HepG2 (cell line): ENCODE measurements around the gene MIF4GD. TPM values are rescaled to one million over a fixed set of nuclear protein-coding genes. Genes with fewer than 3 reads are reported as not detected.

Source experiments
- ATAC-seq: fragments of 200-7000 bp; cut with Tn5 transposase; 3 replicates; pipeline ENCODE4 v1.9.1; 2020; ENCODE audit warnings: mild to moderate bottlenecking, moderate library complexity
- BruUV-seq: library from RNA; stranded (reverse); fragments of 400-500 nt; replicated peaks from 2 replicates; lab custom pipeline; 2021; lab: Mats Ljungman, UMichigan
- CTCF ChIA-PET: fragments of 300-600 bp; formaldehyde crosslinking; extraction: SDS; loops from one replicate; lab custom pipeline; 2021; ENCODE audit warnings: low total read pairs, inconsistent platforms, low intra/inter-chr PET ratio; lab: Yijun Ruan, JAX
- POLR2A ChIA-PET: fragments of 350-600 bp; sonication (Branson Sonifier 250); formaldehyde crosslinking; loops from one replicate; lab custom pipeline; 2020; ENCODE audit warnings: antibody characterized with exemption, inconsistent platforms; lab: Yijun Ruan, JAX
- DNase-seq: peaks from one replicate; pipeline ENCODE4 v3.0.0-alpha.2; 2015; ENCODE audit warnings: low spot score
- FAIRE-seq: peaks from 3 replicates; lab custom pipeline; 2011; peaks lifted over from hg19 to GRCh38; lab: Jason Lieb, UNC
- H2AFZ ChIP-seq: one replicate; pipeline ENCODE4 v1.6.1; 2011; ENCODE audit warnings: low read length, inconsistent platforms
- H3K27ac ChIP-seq: fragments of 300-600 bp; 3 replicates; pipeline ENCODE4 v1.8.0; 2011; ENCODE audit warnings: mixed run types, mild to moderate bottlenecking, mixed read lengths, low read length, inconsistent platforms; ENCODE audit not compliant: insufficient read depth; ENCODE audit errors: extremely low read length
- H3K27me3 ChIP-seq, 2 experiments: fragments of 200-600 bp in 1 of 2; 2 replicates in 1 of 2; 3 replicates in 1 of 2; pipeline versions ENCODE4 v1.6.0 to v1.8.0; 2011; ENCODE audit warnings: low read length in 2 of 2, mild to moderate bottlenecking in 2 of 2, moderate library complexity in 2 of 2, inconsistent platforms in 1 of 2; ENCODE audit not compliant: insufficient read depth in 2 of 2, control insufficient read depth in 1 of 2
- H3K36me3 ChIP-seq, 2 experiments: fragments of 200-600 bp in 1 of 2; replicated peaks in 1 of 2; 2 replicates in 1 of 2; 3 replicates in 1 of 2; pipeline versions ENCODE4 v1.5.1 to v1.8.0; 2011; ENCODE audit warnings: low read length in 2 of 2, inconsistent platforms in 1 of 2; ENCODE audit not compliant: insufficient read depth in 2 of 2, control insufficient read depth in 1 of 2
- H3K4me1 ChIP-seq: 2 replicates; pipeline ENCODE4 v1.5.1; 2012; ENCODE audit warnings: low read length, inconsistent platforms; ENCODE audit not compliant: insufficient read depth
- H3K4me2 ChIP-seq: 2 replicates; pipeline ENCODE4 v1.6.0; 2011; ENCODE audit warnings: low read depth, low read length, inconsistent platforms
- H3K4me3 ChIP-seq, 3 experiments: fragments of 200-600 bp in 1 of 3; sonication (generic), shearing (Covaris generic) in 1 of 3; replicated peaks in 1 of 3; 2 replicates each; pipeline ENCODE4 v1.5.1; 2011 to 2016; ENCODE audit warnings: low read length in 3 of 3, inconsistent platforms in 2 of 3, low read depth in 2 of 3, mild to moderate bottlenecking in 2 of 3, control low read depth in 1 of 3, mixed read lengths in 1 of 3; ENCODE audit not compliant: insufficient read depth in 1 of 3
- H3K79me2 ChIP-seq: one replicate; pipeline ENCODE4 v1.6.1; 2011; ENCODE audit warnings: low read length, inconsistent platforms; ENCODE audit not compliant: insufficient read depth
- H3K9ac ChIP-seq: 2 replicates; pipeline ENCODE4 v1.6.0; 2011; ENCODE audit warnings: mild to moderate bottlenecking, low read depth, low read length, inconsistent platforms; ENCODE audit not compliant: insufficient read depth
- H3K9me3 ChIP-seq: 2 replicates; pipeline ENCODE4 v1.5.1; 2012; ENCODE audit warnings: mild to moderate bottlenecking, low read length
- H4K20me1 ChIP-seq: 2 replicates; pipeline ENCODE4 v1.6.0; 2011; ENCODE audit warnings: inconsistent platforms, mild to moderate bottlenecking, low read length, moderate library complexity; ENCODE audit not compliant: insufficient read depth
- CREB1 ChIP-seq, 2 experiments: fragments of 450-650 bp in 1 of 2; IDR thresholded peaks; 2 replicates each; pipeline ENCODE4 v1.6.1; 2016 to 2017; ENCODE audit warnings: control low read depth in 1 of 2, mild to moderate bottlenecking in 1 of 2, missing compliant biosample characterization in 1 of 2, missing genetic modification characterization in 1 of 2
- DZIP1 ChIP-seq: sonication (generic); formaldehyde crosslinking; IDR thresholded peaks from 2 replicates; pipeline ENCODE4 v1.5.0; 2020; ENCODE audit warnings: mild to moderate bottlenecking, missing genetic modification reagents
- GFI1 ChIP-seq: sonication (generic); formaldehyde crosslinking; IDR thresholded peaks from 2 replicates; pipeline ENCODE4 v1.5.0; 2020; ENCODE audit warnings: missing genetic modification reagents, mild to moderate bottlenecking, borderline replicate concordance
- ISL2 ChIP-seq: sonication (generic); formaldehyde crosslinking; IDR thresholded peaks from 2 replicates; pipeline ENCODE4 v1.5.0; 2020; ENCODE audit warnings: missing genetic modification reagents
- KMT2B ChIP-seq: IDR thresholded peaks from 2 replicates; pipeline ENCODE4 v1.6.1; 2016; ENCODE audit warnings: missing genetic modification reagents, missing compliant biosample characterization
- MTA1 ChIP-seq: sonication (generic); formaldehyde crosslinking; IDR thresholded peaks from 2 replicates; pipeline ENCODE4 v1.4.0; 2020; ENCODE audit warnings: missing genetic modification reagents, mild to moderate bottlenecking, borderline replicate concordance
- MTERF4 ChIP-seq: sonication (generic); formaldehyde crosslinking; IDR thresholded peaks from 2 replicates; pipeline ENCODE4 v1.8.0; 2023; ENCODE audit warnings: mild to moderate bottlenecking, missing genetic modification reagents
- NCOA5 ChIP-seq: sonication (generic); formaldehyde crosslinking; IDR thresholded peaks from 2 replicates; pipeline ENCODE4 v1.4.0; 2020; ENCODE audit warnings: missing genetic modification reagents
- NR3C1 ChIP-seq: sonication (generic); formaldehyde crosslinking; IDR thresholded peaks from 2 replicates; pipeline ENCODE4 v1.4.0; 2020; ENCODE audit warnings: missing genetic modification reagents
- PCBP1 ChIP-seq: fragments of 200-400 bp; formaldehyde crosslinking; IDR thresholded peaks from 2 replicates; pipeline ENCODE4 v1.6.1; 2017; ENCODE audit warnings: mild to moderate bottlenecking, low read depth, low read length, borderline replicate concordance
- PHF20 ChIP-seq: sonication (generic); formaldehyde crosslinking; IDR thresholded peaks from 2 replicates; pipeline ENCODE4 v1.5.0; 2020; ENCODE audit warnings: mild to moderate bottlenecking, missing genetic modification reagents
- PITX1 ChIP-seq: sonication (generic); formaldehyde crosslinking; IDR thresholded peaks from 2 replicates; pipeline ENCODE4 v1.5.1; 2020; ENCODE audit warnings: mild to moderate bottlenecking, missing genetic modification reagents
- REXO4 ChIP-seq: sonication (generic); formaldehyde crosslinking; IDR thresholded peaks from 2 replicates; pipeline ENCODE4 v1.8.0; 2022; ENCODE audit warnings: missing genetic modification reagents, mild to moderate bottlenecking, borderline replicate concordance
- SMYD3 ChIP-seq: sonication (generic); formaldehyde crosslinking; IDR thresholded peaks from 2 replicates; pipeline ENCODE4 v1.8.1; 2023; ENCODE audit warnings: mild to moderate bottlenecking, missing genetic modification reagents
- ZBTB1 ChIP-seq: sonication (generic); formaldehyde crosslinking; IDR thresholded peaks from 2 replicates; pipeline ENCODE4 v1.4.0; 2020; ENCODE audit warnings: missing genetic modification reagents, borderline replicate concordance
- ZNF451 ChIP-seq: sonication (generic); formaldehyde crosslinking; IDR thresholded peaks from 2 replicates; pipeline ENCODE4 v1.5.0; 2020; ENCODE audit warnings: mild to moderate bottlenecking, missing genetic modification reagents
- ZNF607 ChIP-seq: sonication (generic); formaldehyde crosslinking; IDR thresholded peaks from 2 replicates; pipeline ENCODE4 v1.5.1; 2020; ENCODE audit warnings: missing genetic modification reagents, mild to moderate bottlenecking, borderline replicate concordance
- ZNF768 ChIP-seq: sonication (generic); formaldehyde crosslinking; IDR thresholded peaks from 2 replicates; pipeline ENCODE4 v1.4.0; 2020; ENCODE audit warnings: missing genetic modification reagents
- ZSCAN29 ChIP-seq: sonication (generic); formaldehyde crosslinking; conservative IDR thresholded peaks from 2 replicates; pipeline ENCODE4 v1.4.0; 2020; ENCODE audit warnings: mild to moderate bottlenecking, missing genetic modification reagents
- WGBS: methylation state at CpG from one replicate; pipeline ENCODE4 v1.1.6; 2017; ENCODE audit warnings: low lambda C conversion rate; 5-methylcytosine and 5-hydroxymethylcytosine counted together
- in situ Hi-C: cut with HindIII; loops from 2 replicates; pipeline ENCODE4 v1.10.0; 2017; ENCODE audit warnings: low pct_unique_long_range_greater_than_20kb; ENCODE audit not compliant: extremely low pct_ligation_motif_present
- intact Hi-C: fragments of 100-400 bp; cut with micrococcal nuclease; formaldehyde crosslinking; loops from one replicate; pipeline ENCODE4 v1.10.0; 2022; ENCODE audit not compliant: unreplicated experiment
- polyA plus RNA-seq, 8 experiments: library from polyadenylated mRNA; depleted of rRNA in 3 of 8; stranded (reverse) in 7 of 8; unstranded in 1 of 8; fragments of >200 nt; fragmentation: Illumina TruSeq in 4 of 8; extraction: Trizol in 4 of 8; gene quantifications; 2 replicates each; pipeline versions ENCODE4 v1.2.1 to v1.2.3, GENCODE V29; 2011 to 2016; ENCODE audit warnings: low read depth in 4 of 8, missing spikeins in 1 of 8, mixed read lengths in 1 of 8; ENCODE audit not compliant: insufficient read depth in 1 of 8
- total RNA-seq, 5 experiments: library from RNA; depleted of rRNA; stranded (reverse); fragments of >200 nt; fragmentation: Illumina TruSeq; extraction: Trizol; gene quantifications; 2 replicates each; pipeline ENCODE4 v1.2.3, GENCODE V29; 2016; ENCODE audit warnings: low read depth in 1 of 5

Gene MIF4GD
- total and polyA plus RNA-seq, 2 of the 13 experiments (the other 11 are each of a cell fraction or from before 2014, with no cell fraction given): 14.0 to 28.0 TPM

GRCh38 chr17:75244133-75244866 is 26.7 kb downstream of the MIF4GD start:
- WGBS: 98% methylated on average over 22 of the region's 22 CpGs
- no peak for DNase-seq
- peaks cover 4% of the 10 kb centered on the region for H3K79me2 ChIP-seq
- BruUV-seq: no TSS peak
- TF ChIP-seq GFI1 (no peak), NCOA5 (CRISPR knock-in tag) (no peak), PITX1 (CRISPR knock-in tag) (no peak), DZIP1 (CRISPR knock-in tag) (no peak), MTERF4 (no peak), CREB1 (IDR thresholded peaks at IDR 0.05) (no peak), CREB1 (CRISPR knock-in tag; IDR thresholded peaks at IDR 0.05) (no peak), PCBP1 (no peak), ZNF768 (CRISPR knock-in tag) (no peak), ISL2 (CRISPR knock-in tag) (no peak), ZBTB1 (CRISPR knock-in tag) (no peak), NR3C1 (CRISPR knock-in tag) (no peak), REXO4 (CRISPR knock-in tag) (no peak), SMYD3 (CRISPR knock-in tag) (no peak), ZNF451 (no peak), KMT2B (CRISPR knock-in tag) (no peak), ZSCAN29 (no peak), ZNF607 (CRISPR knock-in tag) (no peak), MTA1 (CRISPR knock-in tag) (no peak), PHF20 (CRISPR knock-in tag) (no peak)
- no peak for FAIRE-seq
- intact Hi-C loops: no loop called here
- no peak for ATAC-seq
- no peaks in the 10 kb centered on the region for H3K9me3 ChIP-seq
- no peak overlapping the region for H3K9ac ChIP-seq
- ChIA-PET POLR2A (no interaction called here), CTCF (no interaction called here)
- no peak overlapping the region for H3K4me2 ChIP-seq
- no peaks in the 10 kb centered on the region for H3K27me3 ChIP-seq
- no peaks in the 10 kb centered on the region for H4K20me1 ChIP-seq
- in situ Hi-C loops: no loop called here
- no peak overlapping the region for H2AFZ ChIP-seq
- H3K36me3 ChIP-seq: peaks cover 70 to 79% of the 10 kb centered on the region in 2 experiments
- H3K4me3 ChIP-seq: no peak overlapping the region
- no peaks in the 10 kb centered on the region for H3K4me1 ChIP-seq
- no peak overlapping the region for H3K27ac ChIP-seq
